T-helper 17 cell (primary cell): ENCODE data around the gene SLC44A1. TPM values are rescaled to one million over a fixed set of nuclear protein-coding genes. Genes with fewer than 3 reads are reported as not detected.
"Not testable (repeated sequence)": the region's sequence is repeated elsewhere in the genome, so short reads cannot be mapped to it uniquely, and the experiment has no call there.

ENCODE experiments used
- ATAC-seq: fragments of 150-1000 bp; cut with Tn5 transposase; 2 replicates; pipeline ENCODE4 v1.10.0; 2021; ENCODE audit warnings: mild to moderate bottlenecking, moderate library complexity
- DNase-seq, 3 donors: peaks; one replicate each; pipeline versions ENCODE4 v3.0.0 to v3.0.0-alpha.2; 2020 to 2021
- H3K9me3 ChIP-seq: one replicate; pipeline ENCODE4 v1.7.0; 2013; ENCODE audit warnings: low read length, mild to moderate bottlenecking; ENCODE audit not compliant: control insufficient read depth, poor library complexity, severe bottlenecking
- H3K27ac Mint-ChIP-seq: one replicate; pipeline ENCODE4 v1.8.0; 2022; ENCODE audit warnings: mild to moderate bottlenecking, moderate library complexity, mixed read lengths
- H3K27me3 Mint-ChIP-seq: one replicate; pipeline ENCODE4 v1.8.0; 2022; ENCODE audit warnings: mixed read lengths
- H3K36me3 Mint-ChIP-seq: one replicate; pipeline ENCODE4 v1.8.0; 2022; ENCODE audit warnings: low read depth, mixed read lengths
- H3K4me1 Mint-ChIP-seq: one replicate; pipeline ENCODE4 v1.8.0; 2022; ENCODE audit warnings: mild to moderate bottlenecking, mixed read lengths
- H3K4me3 Mint-ChIP-seq: one replicate; pipeline ENCODE4 v1.8.0; 2022; ENCODE audit warnings: mild to moderate bottlenecking, moderate library complexity, mixed read lengths
- total RNA-seq, 4 donors: library from RNA in 2 of 4; stranded (reverse) in 2 of 4; gene quantifications; one replicate each; pipeline ENCODE4 v1.2.3 and lab custom pipeline; 2022 to 2026

The SLC44A1 gene
- total RNA-seq, 2 donors from 2014 or later: 11.8 to 14.9 TPM

GRCh38 chr9:105262497-105262896 is 18.0 kb downstream of the SLC44A1 start:
- Mint-ChIP-seq H3K36me3 (peaks cover 2% of the 10 kb centered on the region), H3K27me3 (no peaks in the 10 kb centered on the region), H3K27ac (no peak overlapping the region), H3K4me1 (peaks cover 27% of the 10 kb centered on the region), H3K4me3 (no peak overlapping the region)
- DNase-seq: no peak
- no peaks in the 10 kb centered on the region for H3K9me3 ChIP-seq
- no peak for ATAC-seq

GRCh38 chr9:105264380-105264779 is 19.9 kb downstream of the SLC44A1 start:
- DNase-seq (no peak), ATAC-seq (no peak)
- peak overlapping the region; percentile 14 for H3K27ac Mint-ChIP-seq
- H3K9me3 ChIP-seq: no peaks in the 10 kb centered on the region
- peaks cover 17% of the 10 kb centered on the region for H3K4me1 Mint-ChIP-seq
- no peaks in the 10 kb centered on the region for H3K27me3 Mint-ChIP-seq
- H3K36me3 Mint-ChIP-seq: peaks cover 2% of the 10 kb centered on the region
- H3K4me3 Mint-ChIP-seq: no peak overlapping the region

GRCh38 chr9:105268254-105268653 is 23.8 kb downstream of the SLC44A1 start:
- H3K27ac Mint-ChIP-seq, ATAC-seq, H3K27me3 Mint-ChIP-seq, H3K36me3 Mint-ChIP-seq, DNase-seq, H3K9me3 ChIP-seq, H3K4me3 Mint-ChIP-seq: not testable (repeated sequence)
- peaks cover 22% of the 10 kb centered on the region for H3K4me1 Mint-ChIP-seq

- Mint-ChIP-seq H3K36me3 (peaks cover 4% of the 10 kb centered on the region), H3K4me3 (no peak overlapping the region), H3K27me3 (no peaks in the 10 kb centered on the region), H3K4me1 (peaks cover 18% of the 10 kb centered on the region), H3K27ac (no peak overlapping the region)
- ATAC-seq (no peak), DNase-seq (no peak)
- no peaks in the 10 kb centered on the region for H3K9me3 ChIP-seq
Observed at GRCh38 chr9:105269593-105269992, 25.1 kb downstream of the SLC44A1 start.

- Mint-ChIP-seq H3K4me3 (no peak overlapping the region), H3K27ac (peak overlapping the region; percentile 78), H3K4me1 (peaks cover 18% of the 10 kb centered on the region), H3K27me3 (no peaks in the 10 kb centered on the region), H3K36me3 (peaks cover 2% of the 10 kb centered on the region)
- ATAC-seq: no peak
- no peaks in the 10 kb centered on the region for H3K9me3 ChIP-seq
- no peak for DNase-seq
Observed at GRCh38 chr9:105270711-105271110, 26.3 kb downstream of the SLC44A1 start.

- H3K9me3 ChIP-seq: no peaks in the 10 kb centered on the region
- DNase-seq: no peak
- H3K4me3 Mint-ChIP-seq: no peak overlapping the region
- H3K4me1 Mint-ChIP-seq: peaks cover 20% of the 10 kb centered on the region
- no peaks in the 10 kb centered on the region for H3K27me3 Mint-ChIP-seq
- no peak for ATAC-seq
- no peak overlapping the region for H3K27ac Mint-ChIP-seq
- H3K36me3 Mint-ChIP-seq: peaks cover 6% of the 10 kb centered on the region
Observed at GRCh38 chr9:105273731-105274130, 29.3 kb downstream of the SLC44A1 start.

- DNase-seq (no peak), ATAC-seq (no peak)
- no peaks in the 10 kb centered on the region for H3K9me3 ChIP-seq
- H3K27me3 Mint-ChIP-seq: no peaks in the 10 kb centered on the region
- H3K4me3 Mint-ChIP-seq: no peak overlapping the region
- peaks cover 19% of the 10 kb centered on the region for H3K4me1 Mint-ChIP-seq
- peaks cover 6% of the 10 kb centered on the region for H3K36me3 Mint-ChIP-seq
- no peak overlapping the region for H3K27ac Mint-ChIP-seq
Observed at GRCh38 chr9:105275111-105275510, 30.7 kb downstream of the SLC44A1 start.

GRCh38 chr9:105275938-105276337 is 31.5 kb downstream of the SLC44A1 start:
- ATAC-seq (no peak), DNase-seq (no peak)
- Mint-ChIP-seq H3K27ac (no peak overlapping the region), H3K4me1 (peaks cover 14% of the 10 kb centered on the region), H3K4me3 (no peak overlapping the region), H3K36me3 (peaks cover 6% of the 10 kb centered on the region), H3K27me3 (no peaks in the 10 kb centered on the region)
- H3K9me3 ChIP-seq: no peaks in the 10 kb centered on the region

- Mint-ChIP-seq H3K4me3 (no peak overlapping the region), H3K27me3 (no peaks in the 10 kb centered on the region), H3K4me1 (peaks cover 13% of the 10 kb centered on the region), H3K36me3 (peaks cover 9% of the 10 kb centered on the region), H3K27ac (no peak overlapping the region)
- no peak for DNase-seq
- no peak for ATAC-seq
- H3K9me3 ChIP-seq: no peaks in the 10 kb centered on the region
Observed at GRCh38 chr9:105278751-105279150, 34.3 kb downstream of the SLC44A1 start.

GRCh38 chr9:105280691-105281090 is 36.2 kb downstream of the SLC44A1 start:
- H3K9me3 ChIP-seq: no peaks in the 10 kb centered on the region
- Mint-ChIP-seq H3K27me3 (no peaks in the 10 kb centered on the region), H3K4me1 (peaks cover 12% of the 10 kb centered on the region), H3K4me3 (no peak overlapping the region), H3K36me3 (peaks cover 7% of the 10 kb centered on the region), H3K27ac (no peak overlapping the region)
- DNase-seq (no peak), ATAC-seq (no peak)

- DNase-seq (no peak), ATAC-seq (no peak)
- H3K4me1 Mint-ChIP-seq: peaks cover 12% of the 10 kb centered on the region
- no peak overlapping the region for H3K4me3 Mint-ChIP-seq
- H3K36me3 Mint-ChIP-seq: peaks cover 7% of the 10 kb centered on the region
- no peaks in the 10 kb centered on the region for H3K9me3 ChIP-seq
- H3K27me3 Mint-ChIP-seq: no peaks in the 10 kb centered on the region
- H3K27ac Mint-ChIP-seq: no peak overlapping the region
Observed at GRCh38 chr9:105281272-105281671, 36.8 kb downstream of the SLC44A1 start.

GRCh38 chr9:105281926-105282325 is 37.5 kb downstream of the SLC44A1 start:
- peaks cover 12% of the 10 kb centered on the region for H3K4me1 Mint-ChIP-seq
- DNase-seq (no peak), ATAC-seq (no peak)
- H3K36me3 Mint-ChIP-seq: peaks cover 3% of the 10 kb centered on the region
- H3K9me3 ChIP-seq: no peaks in the 10 kb centered on the region
- no peak overlapping the region for H3K27ac Mint-ChIP-seq
- H3K4me3 Mint-ChIP-seq: no peak overlapping the region
- H3K27me3 Mint-ChIP-seq: no peaks in the 10 kb centered on the region

- H3K27ac Mint-ChIP-seq: no peak overlapping the region
- peaks cover 12% of the 10 kb centered on the region for H3K4me1 Mint-ChIP-seq
- no peaks in the 10 kb centered on the region for H3K27me3 Mint-ChIP-seq
- H3K4me3 Mint-ChIP-seq: no peak overlapping the region
- DNase-seq (no peak), ATAC-seq (no peak)
- H3K9me3 ChIP-seq: no peaks in the 10 kb centered on the region
- peaks cover 3% of the 10 kb centered on the region for H3K36me3 Mint-ChIP-seq
Observed at GRCh38 chr9:105282870-105283621, 38.6 kb downstream of the SLC44A1 start.

GRCh38 chr9:105283795-105284194 is 39.3 kb downstream of the SLC44A1 start:
- H3K27me3 Mint-ChIP-seq: no peaks in the 10 kb centered on the region
- H3K9me3 ChIP-seq: no peaks in the 10 kb centered on the region
- H3K27ac Mint-ChIP-seq: no peak overlapping the region
- DNase-seq (no peak), ATAC-seq (no peak)
- H3K36me3 Mint-ChIP-seq: peaks cover 3% of the 10 kb centered on the region
- peaks cover 12% of the 10 kb centered on the region for H3K4me1 Mint-ChIP-seq
- no peak overlapping the region for H3K4me3 Mint-ChIP-seq
